HepG2 (cell line): Measurements from ENCODE around the gene SPTBN4. TPM values are rescaled to one million over a fixed set of nuclear protein-coding genes. Genes with fewer than 3 reads are reported as not detected.

Experiments used
- ATF1 ChIP-seq: IDR thresholded peaks from 2 replicates; pipeline ENCODE4 v1.6.1; 2016; ENCODE audit warnings: mild to moderate bottlenecking, control low read depth
- CENPT ChIP-seq: sonication (generic); formaldehyde crosslinking; IDR thresholded peaks from 2 replicates; pipeline ENCODE4 v1.8.0; 2022; ENCODE audit warnings: low read depth, mild to moderate bottlenecking, moderate library complexity, missing genetic modification reagents
- HIC2 ChIP-seq: sonication (generic); formaldehyde crosslinking; IDR thresholded peaks from 2 replicates; pipeline ENCODE4 v1.9.0; 2022; ENCODE audit warnings: low read depth, missing genetic modification reagents
- IRX3 ChIP-seq: sonication (generic); formaldehyde crosslinking; IDR thresholded peaks from 2 replicates; pipeline ENCODE4 v1.8.1; 2023; ENCODE audit warnings: mild to moderate bottlenecking, low read depth, missing genetic modification reagents, borderline replicate concordance
- MAZ ChIP-seq, 2 experiments: sonication (generic) in 1 of 2; formaldehyde crosslinking in 1 of 2; IDR thresholded peaks; 2 replicates each; pipeline versions ENCODE4 v1.5.0 to v1.6.1; 2012 to 2020; ENCODE audit warnings: low read depth in 2 of 2, mild to moderate bottlenecking in 2 of 2, borderline replicate concordance in 1 of 2, improper control_type of control experiment in 1 of 2, low read length in 1 of 2, missing genetic modification reagents in 1 of 2, moderate library complexity in 1 of 2
- MTA1 ChIP-seq: sonication (generic); formaldehyde crosslinking; IDR thresholded peaks from 2 replicates; pipeline ENCODE4 v1.4.0; 2020; ENCODE audit warnings: missing genetic modification reagents, mild to moderate bottlenecking, borderline replicate concordance
- MTF1 ChIP-seq: sonication (generic); formaldehyde crosslinking; IDR thresholded peaks from 2 replicates; pipeline ENCODE4 v1.5.0; 2020; ENCODE audit warnings: missing genetic modification reagents
- RARG ChIP-seq: sonication (generic); formaldehyde crosslinking; IDR thresholded peaks from 2 replicates; pipeline ENCODE4 v1.4.0; 2020; ENCODE audit warnings: low read depth, mild to moderate bottlenecking, missing genetic modification reagents
- RERE ChIP-seq: IDR thresholded peaks from 2 replicates; pipeline ENCODE4 v1.6.1; 2016; ENCODE audit warnings: low read depth, missing genetic modification reagents, missing compliant biosample characterization
- TCF12 ChIP-seq, 2 experiments: fragments of 450-650 bp in 1 of 2; sonication (generic) in 1 of 2; formaldehyde crosslinking in 1 of 2; IDR thresholded peaks; 2 replicates each; pipeline versions ENCODE4 v1.6.1 to v1.8.0; 2017 to 2022; ENCODE audit warnings: antibody characterized with exemption in 1 of 2, mild to moderate bottlenecking in 1 of 2, missing genetic modification reagents in 1 of 2, moderate library complexity in 1 of 2
- U2AF1 ChIP-seq: fragments of 200-400 bp; formaldehyde crosslinking; optimal IDR thresholded peaks from 2 replicates; pipeline ENCODE3; 2017; ENCODE audit warnings: mild to moderate bottlenecking, low read depth, low read length
- ZFY ChIP-seq: sonication (generic); formaldehyde crosslinking; IDR thresholded peaks from 2 replicates; pipeline ENCODE4 v1.4.0; 2020; ENCODE audit warnings: missing genetic modification reagents
- ZNF331 ChIP-seq: sonication (generic); formaldehyde crosslinking; IDR thresholded peaks from 2 replicates; pipeline ENCODE4 v1.4.0; 2020; ENCODE audit warnings: missing genetic modification reagents
- ZNF720 ChIP-seq: sonication (generic); formaldehyde crosslinking; IDR thresholded peaks from 2 replicates; pipeline ENCODE4 v1.4.0; 2020; ENCODE audit warnings: missing genetic modification reagents
- ZSCAN5A ChIP-seq: sonication (generic); formaldehyde crosslinking; IDR thresholded peaks from 2 replicates; pipeline ENCODE4 v1.8.0; 2022; ENCODE audit warnings: mild to moderate bottlenecking, missing genetic modification reagents, borderline replicate concordance
- polyA plus RNA-seq, 8 experiments: library from polyadenylated mRNA; depleted of rRNA in 3 of 8; stranded (reverse) in 7 of 8; unstranded in 1 of 8; fragments of >200 nt; fragmentation: Illumina TruSeq in 4 of 8; extraction: Trizol in 4 of 8; gene quantifications; 2 replicates each; pipeline versions ENCODE4 v1.2.1 to v1.2.3, GENCODE V29; 2011 to 2016; ENCODE audit warnings: low read depth in 4 of 8, missing spikeins in 1 of 8, mixed read lengths in 1 of 8; ENCODE audit not compliant: insufficient read depth in 1 of 8
- total RNA-seq, 5 experiments: library from RNA; depleted of rRNA; stranded (reverse); fragments of >200 nt; fragmentation: Illumina TruSeq; extraction: Trizol; gene quantifications; 2 replicates each; pipeline ENCODE4 v1.2.3, GENCODE V29; 2016; ENCODE audit warnings: low read depth in 1 of 5
- TF ChIP-seq, protein P1 (sequence below): sonication (generic); formaldehyde crosslinking; IDR thresholded peaks from 2 replicates; pipeline ENCODE4 v1.8.0; 2022; ENCODE audit warnings: missing genetic modification reagents, mild to moderate bottlenecking, moderate library complexity, borderline replicate concordance

Gene SPTBN4
- total and polyA plus RNA-seq, 2 of the 13 experiments (the other 11 are each of a cell fraction or from before 2014, with no cell fraction given), result 0.11 TPM

- TF ChIP-seq RERE (no peak), MAZ (IDR thresholded peaks at IDR 0.05; ENCODE audit: borderline replicate concordance, low read depth, low read length) (no peak), MAZ (CRISPR knock-in tag; IDR thresholded peaks at IDR 0.05; ENCODE audit: low read depth) (peak; percentile 38; the same call in 1 of the 2 replicates), TCF12 (IDR thresholded peaks at IDR 0.05) (no peak), TCF12 (CRISPR knock-in tag; IDR thresholded peaks at IDR 0.05) (no peak), CENPT (CRISPR knock-in tag) (no peak), ZNF331 (CRISPR knock-in tag) (0 out of 2 replicates have a peak, but pooled peaks have one; percentile 25), ATF1 (CRISPR knock-in tag) (no peak), MTA1 (CRISPR knock-in tag) (no peak), RARG (CRISPR knock-in tag) (no peak), MTF1 (CRISPR knock-in tag) (no peak), HIC2 (no peak), ZNF720 (CRISPR knock-in tag) (no peak), ZFY (CRISPR knock-in tag) (peak; percentile 50; the same call in 1 of the 2 replicates), U2AF1 (no peak), IRX3 (CRISPR knock-in tag) (no peak), ZSCAN5A (CRISPR knock-in tag) (no peak)
- TF ChIP-seq, protein P1, sequence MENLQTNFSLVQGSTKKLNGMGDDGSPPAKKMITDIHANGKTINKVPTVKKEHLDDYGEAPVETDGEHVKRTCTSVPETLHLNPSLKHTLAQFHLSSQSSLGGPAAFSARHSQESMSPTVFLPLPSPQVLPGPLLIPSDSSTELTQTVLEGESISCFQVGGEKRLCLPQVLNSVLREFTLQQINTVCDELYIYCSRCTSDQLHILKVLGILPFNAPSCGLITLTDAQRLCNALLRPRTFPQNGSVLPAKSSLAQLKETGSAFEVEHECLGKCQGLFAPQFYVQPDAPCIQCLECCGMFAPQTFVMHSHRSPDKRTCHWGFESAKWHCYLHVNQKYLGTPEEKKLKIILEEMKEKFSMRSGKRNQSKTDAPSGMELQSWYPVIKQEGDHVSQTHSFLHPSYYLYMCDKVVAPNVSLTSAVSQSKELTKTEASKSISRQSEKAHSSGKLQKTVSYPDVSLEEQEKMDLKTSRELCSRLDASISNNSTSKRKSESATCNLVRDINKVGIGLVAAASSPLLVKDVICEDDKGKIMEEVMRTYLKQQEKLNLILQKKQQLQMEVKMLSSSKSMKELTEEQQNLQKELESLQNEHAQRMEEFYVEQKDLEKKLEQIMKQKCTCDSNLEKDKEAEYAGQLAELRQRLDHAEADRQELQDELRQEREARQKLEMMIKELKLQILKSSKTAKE (CRISPR knock-in tag), result no peak
These were observed 134.6 kb downstream of the SPTBN4 start, which contains the start of gene LTBP4 (continued) for GRCh38 chr19:40601134-40601974.
